Panc1 (cell line): ENCODE results near the gene VOPP1.

Experiments used
- CTCF ChIP-seq: fragments of 450-650 bp; IDR thresholded peaks from 2 replicates; pipeline ENCODE4 v1.5.1; 2017; ENCODE audit warnings: mild to moderate bottlenecking
- POLR2AphosphoS5 ChIP-seq: IDR thresholded peaks from 2 replicates; pipeline ENCODE4 v1.6.1; 2012; ENCODE audit warnings: mild to moderate bottlenecking, low read depth, low read length, moderate library complexity
- REST ChIP-seq, 2 experiments: IDR thresholded peaks; 2 replicates each; pipeline ENCODE4 v1.6.1; 2011 to 2012; ENCODE audit warnings: low read depth in 2 of 2, control low read depth in 1 of 2, low read length in 1 of 2, mild to moderate bottlenecking in 1 of 2, moderate library complexity in 1 of 2; ENCODE audit not compliant: insufficient read depth in 1 of 2
- SIN3A ChIP-seq: IDR thresholded peaks from 2 replicates; pipeline ENCODE4 v1.6.1; 2012; ENCODE audit warnings: low read depth, mild to moderate bottlenecking, low read length, moderate library complexity, borderline replicate concordance; ENCODE audit not compliant: insufficient read depth
- TCF7L2 ChIP-seq: IDR thresholded peaks from 2 replicates; pipeline ENCODE4 v1.6.1; 2011; ENCODE audit warnings: mild to moderate bottlenecking, low read depth, low read length, inconsistent platforms

- TF ChIP-seq CTCF (no peak), POLR2AphosphoS5 (no peak), SIN3A (no peak), REST (IDR thresholded peaks at IDR 0.05; ENCODE audit: insufficient read depth in 1 of 2, low read depth in 2 of 2, low read length in 1 of 2) (no peak), TCF7L2 (no peak)
These were observed 114.0 kb downstream of the VOPP1 start for GRCh38 chr7:55458351-55458750.
